ENCODE results near the gene CD28.
"Not testable (repeated sequence)": the region's sequence is repeated elsewhere in the genome, so short reads cannot be mapped to it uniquely, and the experiment has no call there.

CD28 gene

DNA sequence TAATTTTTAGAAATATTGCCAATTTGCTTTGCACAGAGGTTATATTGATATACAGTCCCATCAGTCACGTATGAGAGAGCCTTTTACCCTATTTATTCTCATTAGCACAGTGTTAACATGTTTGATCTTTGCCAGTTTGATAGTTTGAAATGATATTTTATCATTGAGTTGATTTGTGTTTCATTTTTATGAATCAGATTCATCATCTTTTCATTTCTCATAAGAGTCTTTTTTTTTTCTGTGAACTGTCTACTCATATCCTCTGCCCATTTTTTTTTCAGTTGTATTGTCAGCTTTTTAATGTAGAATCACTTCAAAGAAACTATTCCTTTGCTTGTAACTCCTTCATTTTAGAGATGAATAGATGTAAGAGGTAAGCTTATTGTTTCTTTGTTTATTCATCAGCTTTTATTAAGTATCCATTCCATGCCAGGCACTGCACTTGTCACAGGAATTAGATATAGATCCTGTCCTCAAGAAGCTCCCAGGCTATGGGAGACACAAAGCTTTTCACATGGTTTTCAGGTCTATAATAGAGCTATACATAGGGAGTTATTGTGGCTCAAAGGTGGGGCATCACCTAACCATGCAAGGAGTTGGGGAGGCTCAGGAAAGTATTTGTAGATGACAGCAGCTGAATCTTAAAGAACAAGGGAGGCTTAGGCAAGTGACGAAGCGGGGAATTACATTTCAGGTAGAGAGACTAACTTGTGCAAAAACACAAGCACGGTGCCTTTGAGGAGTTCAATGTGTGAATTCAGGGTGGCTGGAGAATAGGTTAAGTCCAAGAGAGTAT is 42.1 kb downstream of the CD28 start:
- DNase-seq (ENCODE audit: low read depth in 2 of 2), result no peak

DNA sequence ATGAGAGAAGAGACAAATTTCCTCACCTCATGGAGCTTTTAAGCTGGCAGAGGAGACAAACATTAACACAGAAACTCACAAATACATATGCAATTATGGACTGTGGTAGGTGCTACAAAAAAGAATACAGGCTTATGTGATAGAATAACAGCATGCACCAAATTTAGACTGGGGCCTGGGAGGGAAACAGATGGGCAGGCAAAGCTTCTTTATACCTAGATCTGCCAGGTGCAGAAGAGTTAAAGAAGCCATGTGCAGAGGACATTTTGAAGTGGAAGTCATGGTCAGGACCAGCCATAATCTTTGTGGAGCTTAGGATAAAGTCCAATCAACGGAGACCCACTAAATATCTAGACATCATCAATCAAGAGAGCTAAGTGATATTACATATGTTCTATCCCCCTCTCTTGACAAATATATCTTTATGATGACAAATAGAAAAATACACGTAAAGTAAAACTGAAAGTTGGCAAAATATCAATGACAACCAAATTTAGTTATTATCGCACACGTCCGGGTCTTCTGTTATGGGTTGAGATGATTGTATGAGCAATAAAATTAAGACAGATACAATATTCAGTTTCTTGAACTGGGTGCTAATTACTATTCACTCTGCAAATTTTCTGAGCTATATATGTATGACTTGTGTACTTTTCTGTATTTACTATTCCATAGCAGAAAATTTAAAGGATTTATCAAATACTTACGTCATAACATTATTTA is 44.1 kb downstream of the CD28 start:
- DNase-seq (ENCODE audit: low read depth in 2 of 2), result no peak

- DNase-seq (ENCODE audit: low read depth in 2 of 2), result no peak
Measured at GRCh38 chr2:203751685-203752271, 45.3 kb downstream of the CD28 start.

GRCh38 chr2:203756161-203756560 is 49.7 kb downstream of the CD28 start:
- no peak for DNase-seq (ENCODE audit: low read depth in 2 of 2)

DNA sequence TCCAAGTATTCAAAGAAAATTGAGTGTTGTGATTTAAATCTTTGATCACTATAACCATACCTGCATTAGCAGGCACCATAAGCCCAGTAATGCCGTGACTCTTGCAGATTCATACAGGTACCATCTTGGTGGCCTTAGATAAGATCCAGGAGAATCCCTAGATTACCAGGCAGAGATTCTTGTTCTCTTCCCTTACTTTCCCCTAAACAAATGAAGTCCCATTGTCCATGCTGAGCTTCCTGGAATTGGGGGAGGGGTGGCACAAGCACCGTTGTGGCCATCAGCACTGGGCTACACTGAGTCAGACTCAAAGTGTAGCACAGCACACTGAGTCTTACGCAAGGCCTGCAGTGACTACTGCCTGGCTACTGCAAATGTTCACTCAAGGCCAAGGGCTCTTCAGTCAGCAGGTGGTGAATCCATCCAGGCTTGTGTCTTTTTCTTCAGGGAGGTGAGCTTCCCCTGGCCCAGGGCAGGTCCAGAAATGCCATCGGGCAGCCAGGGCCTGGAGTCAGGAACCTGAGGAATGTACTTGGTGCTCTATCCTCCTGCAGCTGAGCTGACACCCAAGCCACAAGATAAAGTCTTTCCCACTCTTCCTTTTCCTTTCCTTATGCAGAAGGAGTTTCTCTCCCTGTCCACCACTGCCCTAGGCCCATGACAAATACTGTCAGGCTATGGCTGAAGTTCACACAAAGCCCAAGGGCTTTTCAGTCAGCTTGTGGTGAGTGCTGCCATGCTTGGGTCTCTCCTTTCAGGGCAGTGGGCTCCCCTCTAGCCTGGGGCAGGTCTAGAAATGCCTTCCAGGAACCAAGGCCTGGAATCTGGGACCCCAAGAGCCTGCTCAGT is 52.6 kb downstream of the CD28 start:
- no peak for DNase-seq (ENCODE audit: low read depth in 2 of 2)

- DNase-seq (ENCODE audit: low read depth in 2 of 2), result no peak
Measured at GRCh38 chr2:203759690-203760365, 53.4 kb downstream of the CD28 start.

GRCh38 chr2:203761121-203761520 is 54.7 kb downstream of the CD28 start:
- DNase-seq (ENCODE audit: low read depth in 2 of 2), result no peak

DNA sequence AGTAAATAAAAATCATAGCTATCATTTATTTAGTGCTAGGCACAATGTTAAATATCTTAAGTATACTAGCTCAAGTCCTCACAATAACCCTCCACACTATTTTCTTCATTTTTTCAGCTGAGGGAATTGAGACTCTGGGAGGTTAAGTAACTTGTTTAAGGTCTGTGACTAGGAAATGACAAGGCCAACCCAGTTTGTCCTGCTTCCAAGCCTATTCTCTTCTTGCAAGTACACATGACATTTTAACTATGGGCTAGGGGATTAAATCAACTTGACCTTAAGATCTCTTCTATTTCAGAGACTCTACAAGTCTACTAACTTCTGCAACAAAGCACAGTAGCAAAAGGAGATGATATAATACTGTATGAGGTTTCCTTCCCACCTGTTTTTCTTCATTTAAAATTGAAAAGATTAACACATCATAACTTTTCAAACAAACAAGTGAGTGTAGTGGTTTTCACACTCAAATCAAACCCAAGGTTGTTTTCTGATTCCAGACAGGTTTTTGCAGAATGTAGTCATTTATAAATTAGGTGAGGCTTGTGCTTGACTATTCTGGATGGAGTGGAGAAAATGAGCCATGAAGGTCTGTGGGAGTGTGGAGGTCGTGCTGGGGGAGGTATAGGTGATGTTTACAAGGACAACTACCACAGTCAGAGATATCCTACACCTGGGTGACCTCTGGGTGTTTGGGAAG is 57.0 kb downstream of the CD28 start:
- DNase-seq (ENCODE audit: low read depth in 2 of 2), result no peak

DNA sequence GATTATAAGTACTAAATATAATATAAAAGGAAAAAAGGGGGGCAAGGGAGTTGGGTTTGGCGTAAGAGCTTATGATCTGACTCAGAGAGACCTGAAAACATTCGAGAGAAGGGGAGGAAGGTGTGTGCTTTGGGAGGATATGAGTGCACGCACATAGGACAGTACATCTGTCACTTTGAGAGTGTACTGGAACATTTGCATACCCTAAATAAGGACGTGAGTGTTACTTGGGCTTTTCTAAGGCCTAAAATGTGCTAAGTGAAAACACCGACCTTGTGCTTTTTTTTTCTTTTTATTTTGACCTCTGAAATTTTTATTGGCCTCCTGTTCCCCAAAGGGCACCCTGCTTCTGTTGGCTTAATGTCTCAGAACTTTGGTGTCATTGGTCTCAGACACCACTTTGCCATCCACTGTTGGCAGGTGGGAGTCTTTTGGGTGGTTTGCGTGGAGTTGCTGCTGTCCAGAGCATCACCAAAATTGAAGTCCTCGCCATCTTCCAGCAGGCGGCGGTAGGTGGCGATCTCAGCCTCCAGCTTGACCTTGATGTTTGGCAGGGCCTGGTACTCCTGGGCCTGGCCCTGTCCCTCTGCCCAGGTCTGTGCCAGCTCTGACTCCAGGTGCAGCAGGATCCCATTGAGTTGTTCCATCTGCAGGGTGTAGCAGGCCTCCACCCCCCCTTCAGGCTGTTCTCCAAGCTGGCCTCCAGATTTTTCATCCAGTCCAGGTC is 57.7 kb downstream of the CD28 start:
- no peak for DNase-seq (ENCODE audit: low read depth in 2 of 2)

GRCh38 chr2:203772456-203773165 is 66.2 kb downstream of the CD28 start:
- DNase-seq (ENCODE audit: low read depth in 2 of 2), result no peak

- no peak for DNase-seq (ENCODE audit: low read depth in 2 of 2)
Measured at GRCh38 chr2:203774760-203775159, 68.3 kb downstream of the CD28 start.

DNA sequence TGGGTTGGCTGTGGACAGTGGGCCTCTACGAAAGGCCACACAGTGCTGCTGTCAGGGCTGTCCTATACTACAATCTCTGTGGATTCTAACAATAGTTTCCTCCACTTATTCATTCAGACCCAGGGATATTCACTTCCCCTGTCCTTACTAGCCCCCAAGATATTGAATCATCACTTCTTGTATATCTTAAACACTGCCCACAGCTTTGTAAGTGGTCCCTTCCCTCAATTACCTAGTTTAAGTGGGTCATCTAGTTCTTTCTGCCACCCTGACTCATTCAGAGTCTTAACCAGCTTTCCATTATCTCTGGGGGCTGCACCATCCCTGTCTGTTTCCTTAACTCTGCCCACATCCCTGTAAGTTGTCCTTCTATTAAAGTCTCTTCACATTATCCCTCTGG is 69.2 kb downstream of the CD28 start:
- no peak for DNase-seq (ENCODE audit: low read depth in 2 of 2)

DNA sequence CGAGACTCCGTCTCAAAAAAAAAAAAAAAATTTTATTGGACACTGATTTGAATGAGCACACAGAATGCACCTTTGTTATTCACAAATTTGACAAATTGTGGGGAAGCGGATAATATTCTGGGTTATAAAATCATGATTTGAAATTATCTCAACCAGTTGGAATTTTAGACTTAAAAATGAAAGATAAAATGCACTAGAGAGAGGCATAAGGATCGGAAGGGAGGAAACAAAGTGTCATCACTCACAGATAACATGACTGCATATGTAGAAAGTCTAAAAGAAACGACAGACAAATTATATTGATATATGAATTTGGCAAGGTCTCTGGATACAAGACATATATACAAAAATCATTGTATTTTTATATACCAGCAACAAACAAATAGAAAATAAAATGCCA is 70.6 kb downstream of the CD28 start:
- no peak for DNase-seq (ENCODE audit: low read depth in 2 of 2)

- DNase-seq (ENCODE audit: low read depth in 2 of 2), result not testable (repeated sequence)
Measured at GRCh38 chr2:203779477-203780073, 73.1 kb downstream of the CD28 start.

DNA sequence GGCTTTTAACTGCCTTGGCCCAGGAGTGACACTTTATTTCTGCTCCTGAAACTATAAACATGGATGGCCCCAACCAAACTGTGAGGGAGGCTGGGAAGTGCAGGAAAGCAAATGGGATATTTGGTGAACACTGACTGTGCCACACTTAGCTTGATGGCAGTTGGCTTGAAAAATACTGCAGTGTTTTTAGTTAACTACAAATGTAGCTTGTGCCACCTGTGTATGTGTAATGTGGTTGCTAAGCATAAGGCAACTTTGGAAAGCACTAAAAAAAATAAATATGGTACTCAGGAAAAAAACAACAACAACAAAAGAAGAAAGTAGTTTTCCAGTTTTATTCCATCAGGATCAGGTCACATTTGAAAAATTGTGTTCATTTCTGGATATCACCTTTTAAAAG is 73.8 kb downstream of the CD28 start:
- no peak for DNase-seq (ENCODE audit: low read depth in 2 of 2)

DNA sequence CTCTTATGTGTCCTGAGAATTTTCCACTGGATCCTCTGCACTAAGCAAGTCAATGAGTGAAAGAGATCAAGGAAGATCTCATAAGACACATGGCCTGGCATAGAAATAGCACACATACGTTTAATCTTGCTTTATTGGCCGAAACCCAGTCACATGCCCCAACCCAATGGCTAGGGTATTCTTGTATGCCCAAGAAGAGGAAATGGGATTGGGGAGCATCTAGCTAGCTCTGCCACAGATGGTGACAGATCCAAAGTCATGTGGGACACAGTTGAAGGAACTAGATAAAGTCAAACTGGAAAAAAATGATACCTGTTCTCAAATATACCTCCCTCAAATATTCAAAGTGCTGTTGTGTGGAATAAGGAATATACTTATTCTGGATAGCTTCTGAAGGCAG is 74.7 kb downstream of the CD28 start:
- DNase-seq (ENCODE audit: low read depth in 2 of 2), result no peak

- peak; percentile 89 to 91 for DNase-seq (ENCODE audit: low read depth in 2 of 2)
Measured at GRCh38 chr2:203782262-203782976, 76.0 kb downstream of the CD28 start.

DNA sequence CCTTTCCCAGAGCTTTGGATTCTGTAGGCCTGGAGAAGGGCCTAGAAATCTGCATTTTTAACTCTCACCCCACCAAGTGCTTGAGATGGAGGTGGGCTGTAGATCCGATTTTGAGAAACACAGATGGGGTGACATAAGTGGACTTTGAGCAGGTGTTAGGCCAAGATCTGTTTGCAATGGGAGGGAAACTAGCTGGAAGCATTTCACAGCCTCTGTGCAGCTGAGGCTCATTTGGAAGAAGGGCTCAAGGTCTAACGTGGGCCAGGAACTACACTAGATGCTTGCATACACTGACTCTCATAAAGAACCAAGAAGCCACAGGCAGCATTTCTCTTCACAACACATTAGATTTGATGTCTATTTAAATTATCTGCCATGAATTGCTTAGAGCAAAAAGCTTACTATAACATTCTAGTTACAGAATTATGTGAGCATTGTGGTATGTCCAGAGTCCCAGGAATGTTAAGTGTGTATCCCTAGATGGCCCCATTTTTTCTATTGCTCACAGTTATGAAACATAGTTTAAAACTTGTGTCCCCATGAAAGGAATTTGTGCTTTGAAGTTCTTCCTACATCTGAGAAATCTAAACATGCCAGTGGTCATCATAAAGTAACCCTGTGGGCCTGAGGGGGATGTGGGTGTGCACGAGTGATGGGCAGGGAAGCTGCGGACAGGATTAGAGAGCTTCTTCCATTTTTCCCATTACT is 77.2 kb downstream of the CD28 start:
- DNase-seq (ENCODE audit: low read depth in 2 of 2), result peak; percentile 87 to 88

Measured in fibroblast of skin of left quadriceps (primary cell).